Measurements from ENCODE around the gene SOX6.

Gene SOX6

GRCh38 chr11:16191212-16191867 lies 165.0 kb downstream of the SOX6 start:
- H3K4me1 ChIP-seq (ENCODE audit: insufficient read depth, low read length): peaks cover 17% of the 10 kb centered on the region; the same call in 1 of the 2 replicates
- no peaks in the 10 kb centered on the region for H3K27me3 ChIP-seq (ENCODE audit: insufficient read depth, low read length)
- no peak overlapping the region for H3K27ac ChIP-seq (ENCODE audit: low read depth, low read length)
- no peak overlapping the region for H3K4me3 ChIP-seq (ENCODE audit: low read length)
- H3K9ac ChIP-seq (ENCODE audit: low read depth, low read length): no peak overlapping the region
- H3K36me3 ChIP-seq (ENCODE audit: insufficient read depth, low read length): no peaks in the 10 kb centered on the region
- no peaks in the 10 kb centered on the region for H3K9me3 ChIP-seq (ENCODE audit: insufficient read depth, low read depth, low read length)
- WGBS: 96% methylated on average over 5 of the region's 5 CpGs

- Histone ChIP-seq H3K27me3 (ENCODE audit: insufficient read depth, low read length) (no peaks in the 10 kb centered on the region), H3K9me3 (ENCODE audit: insufficient read depth, low read depth, low read length) (no peaks in the 10 kb centered on the region), H3K4me3 (ENCODE audit: low read length) (no peak overlapping the region), H3K36me3 (ENCODE audit: insufficient read depth, low read length) (no peaks in the 10 kb centered on the region), H3K9ac (ENCODE audit: low read depth, low read length) (no peak overlapping the region), H3K27ac (ENCODE audit: low read depth, low read length) (no peak overlapping the region), H3K4me1 (ENCODE audit: insufficient read depth, low read length) (peaks cover 30% of the 10 kb centered on the region)
- WGBS: 96% methylated on average over 8 of the region's 8 CpGs
These were observed 169.7 kb downstream of the SOX6 start for GRCh38 chr11:16186680-16187079.

GRCh38 chr11:16185042-16185441 lies 171.3 kb downstream of the SOX6 start:
- Histone ChIP-seq H3K27ac (ENCODE audit: low read depth, low read length) (no peak overlapping the region), H3K9ac (ENCODE audit: low read depth, low read length) (no peak overlapping the region), H3K27me3 (ENCODE audit: insufficient read depth, low read length) (no peaks in the 10 kb centered on the region), H3K36me3 (ENCODE audit: insufficient read depth, low read length) (no peaks in the 10 kb centered on the region), H3K4me1 (ENCODE audit: insufficient read depth, low read length) (peaks cover 43% of the 10 kb centered on the region), H3K9me3 (ENCODE audit: insufficient read depth, low read depth, low read length) (no peaks in the 10 kb centered on the region), H3K4me3 (ENCODE audit: low read length) (no peak overlapping the region)

GRCh38 chr11:16184588-16184987 lies 171.8 kb downstream of the SOX6 start:
- Histone ChIP-seq H3K27ac (ENCODE audit: low read depth, low read length) (no peak overlapping the region), H3K27me3 (ENCODE audit: insufficient read depth, low read length) (no peaks in the 10 kb centered on the region), H3K9me3 (ENCODE audit: insufficient read depth, low read depth, low read length) (no peaks in the 10 kb centered on the region), H3K9ac (ENCODE audit: low read depth, low read length) (no peak overlapping the region), H3K4me3 (ENCODE audit: low read length) (no peak overlapping the region), H3K36me3 (ENCODE audit: insufficient read depth, low read length) (no peaks in the 10 kb centered on the region), H3K4me1 (ENCODE audit: insufficient read depth, low read length) (peaks cover 48% of the 10 kb centered on the region)
- WGBS: 72% methylated on average over 1 of the region's 1 CpG

- no peaks in the 10 kb centered on the region for H3K36me3 ChIP-seq (ENCODE audit: insufficient read depth, low read length)
- no peaks in the 10 kb centered on the region for H3K9me3 ChIP-seq (ENCODE audit: insufficient read depth, low read depth, low read length)
- 95% methylated on average over 2 of the region's 2 CpGs for WGBS
- no peaks in the 10 kb centered on the region for H3K27me3 ChIP-seq (ENCODE audit: insufficient read depth, low read length)
- no peak overlapping the region for H3K4me3 ChIP-seq (ENCODE audit: low read length)
- no peak overlapping the region for H3K9ac ChIP-seq (ENCODE audit: low read depth, low read length)
- H3K4me1 ChIP-seq (ENCODE audit: insufficient read depth, low read length): peaks cover 68% of the 10 kb centered on the region
- no peak overlapping the region for H3K27ac ChIP-seq (ENCODE audit: low read depth, low read length)
These were observed 173.8 kb downstream of the SOX6 start for GRCh38 chr11:16182553-16182952.

- Histone ChIP-seq H3K36me3 (ENCODE audit: insufficient read depth, low read length) (no peaks in the 10 kb centered on the region), H3K27ac (ENCODE audit: low read depth, low read length) (no peak overlapping the region; the same call in 1 of the 2 replicates), H3K9me3 (ENCODE audit: insufficient read depth, low read depth, low read length) (no peaks in the 10 kb centered on the region), H3K4me3 (ENCODE audit: low read length) (no peak overlapping the region; the same call in 1 of the 2 replicates), H3K9ac (ENCODE audit: low read depth, low read length) (no peak overlapping the region), H3K27me3 (ENCODE audit: insufficient read depth, low read length) (no peaks in the 10 kb centered on the region), H3K4me1 (ENCODE audit: insufficient read depth, low read length) (peaks cover 68% of the 10 kb centered on the region)
- WGBS: 0% methylated on average over 1 of the region's 1 CpG
These were observed 175.5 kb downstream of the SOX6 start for GRCh38 chr11:16180868-16181267.

- H3K9me3 ChIP-seq (ENCODE audit: insufficient read depth, low read depth, low read length): no peaks in the 10 kb centered on the region
- H3K27me3 ChIP-seq (ENCODE audit: insufficient read depth, low read length): no peaks in the 10 kb centered on the region
- no peak overlapping the region for H3K27ac ChIP-seq (ENCODE audit: low read depth, low read length)
- WGBS: 47% methylated on average over 2 of the region's 3 CpGs
- H3K4me3 ChIP-seq (ENCODE audit: low read length): no peak overlapping the region
- peaks cover 61% of the 10 kb centered on the region for H3K4me1 ChIP-seq (ENCODE audit: insufficient read depth, low read length)
- H3K9ac ChIP-seq (ENCODE audit: low read depth, low read length): no peak overlapping the region
- H3K36me3 ChIP-seq (ENCODE audit: insufficient read depth, low read length): no peaks in the 10 kb centered on the region
These were observed 176.7 kb downstream of the SOX6 start for GRCh38 chr11:16179676-16180075.

GRCh38 chr11:16178273-16178672 lies 178.1 kb downstream of the SOX6 start:
- H3K9ac ChIP-seq (ENCODE audit: low read depth, low read length): no peak overlapping the region
- no peaks in the 10 kb centered on the region for H3K36me3 ChIP-seq (ENCODE audit: insufficient read depth, low read length)
- peaks cover 52% of the 10 kb centered on the region for H3K4me1 ChIP-seq (ENCODE audit: insufficient read depth, low read length)
- H3K27ac ChIP-seq (ENCODE audit: low read depth, low read length): no peak overlapping the region
- H3K9me3 ChIP-seq (ENCODE audit: insufficient read depth, low read depth, low read length): no peaks in the 10 kb centered on the region
- WGBS: 100% methylated on average over 1 of the region's 1 CpG
- H3K4me3 ChIP-seq (ENCODE audit: low read length): no peak overlapping the region
- no peaks in the 10 kb centered on the region for H3K27me3 ChIP-seq (ENCODE audit: insufficient read depth, low read length)

- H3K27ac ChIP-seq (ENCODE audit: low read depth, low read length): no peak overlapping the region
- no peaks in the 10 kb centered on the region for H3K27me3 ChIP-seq (ENCODE audit: insufficient read depth, low read length)
- 84% methylated on average over 3 of the region's 3 CpGs for WGBS
- H3K36me3 ChIP-seq (ENCODE audit: insufficient read depth, low read length): no peaks in the 10 kb centered on the region
- H3K9me3 ChIP-seq (ENCODE audit: insufficient read depth, low read depth, low read length): no peaks in the 10 kb centered on the region
- peaks cover 51% of the 10 kb centered on the region for H3K4me1 ChIP-seq (ENCODE audit: insufficient read depth, low read length)
- H3K9ac ChIP-seq (ENCODE audit: low read depth, low read length): no peak overlapping the region
- H3K4me3 ChIP-seq (ENCODE audit: low read length): no peak overlapping the region
These were observed 178.7 kb downstream of the SOX6 start for GRCh38 chr11:16177688-16178087.

GRCh38 chr11:16173798-16174197 lies 182.5 kb downstream of the SOX6 start:
- Histone ChIP-seq H3K4me3 (ENCODE audit: low read length) (no peak overlapping the region), H3K36me3 (ENCODE audit: insufficient read depth, low read length) (no peaks in the 10 kb centered on the region), H3K9me3 (ENCODE audit: insufficient read depth, low read depth, low read length) (no peaks in the 10 kb centered on the region), H3K4me1 (ENCODE audit: insufficient read depth, low read length) (peaks cover 48% of the 10 kb centered on the region), H3K9ac (ENCODE audit: low read depth, low read length) (no peak overlapping the region), H3K27me3 (ENCODE audit: insufficient read depth, low read length) (no peaks in the 10 kb centered on the region), H3K27ac (ENCODE audit: low read depth, low read length) (no peak overlapping the region)

GRCh38 chr11:16171882-16172281 lies 184.5 kb downstream of the SOX6 start:
- H3K27ac ChIP-seq (ENCODE audit: low read depth, low read length): no peak overlapping the region
- H3K9ac ChIP-seq (ENCODE audit: low read depth, low read length): no peak overlapping the region
- H3K36me3 ChIP-seq (ENCODE audit: insufficient read depth, low read length): no peaks in the 10 kb centered on the region
- no peak overlapping the region for H3K4me3 ChIP-seq (ENCODE audit: low read length)
- peaks cover 36% of the 10 kb centered on the region for H3K4me1 ChIP-seq (ENCODE audit: insufficient read depth, low read length)
- 13% methylated on average over 1 of the region's 2 CpGs for WGBS
- no peaks in the 10 kb centered on the region for H3K27me3 ChIP-seq (ENCODE audit: insufficient read depth, low read length)
- H3K9me3 ChIP-seq (ENCODE audit: insufficient read depth, low read depth, low read length): no peaks in the 10 kb centered on the region

Measured in HUES64 (cell line).